Activated CD4-positive, alpha-beta T cell treated with anti-CD3 and anti-CD28 coated beads, Interleukin-2, amount 10 ng/mL, durations not matched to agents 24 days and 14 days (primary cell): ENCODE results near the gene SPAG9. TPM values are rescaled to one million over a fixed set of nuclear protein-coding genes. Genes with fewer than 3 reads are reported as not detected.

Experiments used
- DNase-seq: peaks from one replicate; pipeline ENCODE4 v3.0.0; 2022
- H3K27ac Mint-ChIP-seq: one replicate; pipeline ENCODE4 v1.8.0; 2022; ENCODE audit warnings: mild to moderate bottlenecking, mixed read lengths
- H3K27me3 Mint-ChIP-seq: one replicate; pipeline ENCODE4 v1.8.0; 2022; ENCODE audit warnings: mixed read lengths
- H3K36me3 Mint-ChIP-seq: one replicate; pipeline ENCODE4 v1.8.0; 2022; ENCODE audit warnings: low read depth, mild to moderate bottlenecking, mixed read lengths
- H3K4me1 Mint-ChIP-seq: one replicate; pipeline ENCODE4 v1.8.0; 2021; ENCODE audit warnings: mixed read lengths
- H3K4me3 Mint-ChIP-seq: one replicate; pipeline ENCODE4 v1.8.0; 2022; ENCODE audit warnings: mild to moderate bottlenecking, moderate library complexity, mixed read lengths
- H3K9me3 Mint-ChIP-seq: one replicate; pipeline ENCODE4 v1.8.0; 2021; ENCODE audit warnings: mixed read lengths
- intact Hi-C: fragments of 100-400 bp; cut with micrococcal nuclease; formaldehyde crosslinking; loops from one replicate; pipeline ENCODE4 v1.15.1; 2023
- total RNA-seq: library from RNA; stranded (reverse); gene quantifications from 2 replicates; pipeline ENCODE4 v1.2.3, GENCODE V29; 2022

SPAG9 gene
- total RNA-seq, 1 donor from 2014 or later = 47.5 TPM

DNA sequence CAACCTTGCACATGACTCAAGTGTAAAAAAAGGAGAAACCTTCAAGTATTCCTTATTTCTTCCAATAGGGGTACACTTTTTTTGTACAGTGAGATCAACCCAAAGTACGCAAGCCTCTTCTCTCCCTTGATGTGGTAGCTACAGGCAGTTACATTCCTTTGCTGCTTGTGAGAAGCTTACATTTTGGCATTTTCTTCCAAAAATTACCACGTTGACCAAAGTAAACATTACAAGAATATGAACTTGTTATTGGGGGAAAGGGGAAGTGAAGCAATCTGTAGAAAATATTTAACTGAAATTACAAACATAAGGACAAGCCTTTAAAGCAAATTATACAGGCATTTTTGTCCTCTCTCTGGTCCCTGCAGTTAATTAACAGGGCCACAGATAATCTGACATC lies 157.5 kb downstream of the SPAG9 start:
- intact Hi-C loops = no loop called here
- H3K36me3 Mint-ChIP-seq = peaks cover 37% of the 10 kb centered on the region
- no peak overlapping the region for H3K27ac Mint-ChIP-seq
- no peaks in the 10 kb centered on the region for H3K9me3 Mint-ChIP-seq
- H3K4me3 Mint-ChIP-seq = no peak overlapping the region
- DNase-seq = no peak
- H3K27me3 Mint-ChIP-seq = no peaks in the 10 kb centered on the region
- H3K4me1 Mint-ChIP-seq = peaks cover 9% of the 10 kb centered on the region

GRCh38 chr17:50961282-50962220 lies 159.1 kb downstream of the SPAG9 start:
- H3K27me3 Mint-ChIP-seq = no peaks in the 10 kb centered on the region
- intact Hi-C loops = no loop called here
- H3K4me3 Mint-ChIP-seq = no peak overlapping the region
- H3K36me3 Mint-ChIP-seq = peaks cover 31% of the 10 kb centered on the region
- DNase-seq = no peak
- H3K9me3 Mint-ChIP-seq = no peaks in the 10 kb centered on the region
- H3K27ac Mint-ChIP-seq = no peak overlapping the region
- H3K4me1 Mint-ChIP-seq = peaks cover 11% of the 10 kb centered on the region

GRCh38 chr17:50959341-50959740 lies 161.3 kb downstream of the SPAG9 start:
- Mint-ChIP-seq H3K27me3 (no peaks in the 10 kb centered on the region), H3K27ac (no peak overlapping the region), H3K4me3 (no peak overlapping the region), H3K9me3 (no peaks in the 10 kb centered on the region), H3K36me3 (peaks cover 16% of the 10 kb centered on the region), H3K4me1 (peaks cover 4% of the 10 kb centered on the region)
- DNase-seq = no peak
- intact Hi-C loops = loop anchor here (10.0 kb wide), 1 partner anchor 415 kb away; the partner anchor contains the start of gene SPATA20

DNA sequence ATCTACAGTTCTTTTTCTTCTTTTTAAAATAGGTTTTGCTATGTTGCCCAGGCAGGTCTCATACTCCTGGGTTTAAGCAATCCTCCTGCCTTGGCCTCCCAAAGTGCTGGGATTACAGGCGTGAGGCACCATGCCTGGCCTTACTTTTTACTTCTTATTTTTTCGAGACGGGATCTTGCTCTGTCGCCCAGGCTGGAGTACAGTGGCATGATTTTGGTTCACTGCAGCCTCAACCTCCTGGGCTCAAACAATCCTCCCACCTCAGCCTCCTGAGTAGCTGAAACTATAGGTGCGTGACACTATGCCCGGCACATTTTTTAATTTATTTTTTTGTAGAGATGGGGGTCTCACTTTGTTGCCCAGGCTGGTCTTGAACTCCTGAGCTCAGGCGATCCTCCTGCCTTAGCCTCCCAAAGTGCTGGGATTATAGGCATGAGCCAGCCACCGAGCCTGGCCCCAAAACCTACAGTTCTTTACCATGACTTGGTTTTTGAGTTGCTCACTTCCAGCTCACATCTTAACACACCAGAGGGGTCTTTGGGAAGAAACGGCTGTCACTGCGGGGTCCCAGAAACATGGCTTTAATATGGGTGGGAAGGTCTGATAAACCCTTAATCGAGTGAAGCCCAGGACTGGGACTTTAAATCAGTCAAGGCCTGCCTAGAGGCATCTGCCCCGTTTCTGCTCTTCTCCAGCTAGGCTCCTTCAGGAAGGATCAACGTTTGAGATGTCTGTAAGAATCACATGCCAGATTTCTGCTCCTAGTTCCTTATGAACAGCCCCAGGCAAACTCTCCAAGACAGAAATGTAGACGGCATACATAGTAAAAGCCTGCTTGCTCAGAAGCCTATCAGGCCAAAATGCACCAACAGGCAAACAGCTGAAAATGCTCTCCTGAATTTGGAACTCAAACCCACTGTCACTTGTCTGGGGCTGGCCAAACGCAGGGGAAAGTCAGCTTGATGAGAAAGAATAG lies 162.8 kb downstream of the SPAG9 start:
- H3K9me3 Mint-ChIP-seq = no peaks in the 10 kb centered on the region
- DNase-seq = no peak
- peaks cover 10% of the 10 kb centered on the region for H3K36me3 Mint-ChIP-seq
- no peaks in the 10 kb centered on the region for H3K27me3 Mint-ChIP-seq
- H3K4me1 Mint-ChIP-seq = peaks cover 6% of the 10 kb centered on the region
- no peak overlapping the region for H3K27ac Mint-ChIP-seq
- H3K4me3 Mint-ChIP-seq = no peak overlapping the region
- intact Hi-C loops = loop anchor here (10.0 kb wide), 1 partner anchor 413 kb away; the partner anchor contains the start of gene SPATA20

- Mint-ChIP-seq H3K4me1 (peaks cover 6% of the 10 kb centered on the region), H3K27ac (no peak overlapping the region), H3K27me3 (no peaks in the 10 kb centered on the region), H3K4me3 (no peak overlapping the region), H3K36me3 (peaks cover 8% of the 10 kb centered on the region), H3K9me3 (no peaks in the 10 kb centered on the region)
- intact Hi-C loops = loop anchor here (1.0 to 10.0 kb wide), 3 partner anchors 105 to 412 kb away; partner anchors contain the start of gene SPATA20
- DNase-seq = peak; percentile 90
These were observed 163.7 kb downstream of the SPAG9 start for GRCh38 chr17:50956750-50957523.

- Mint-ChIP-seq H3K27me3 (no peaks in the 10 kb centered on the region), H3K4me3 (no peak overlapping the region), H3K36me3 (peaks cover 5% of the 10 kb centered on the region), H3K27ac (no peak overlapping the region), H3K9me3 (no peaks in the 10 kb centered on the region), H3K4me1 (peaks cover 6% of the 10 kb centered on the region)
- DNase-seq = no peak
- intact Hi-C loops = loop anchor here (1.0 to 10.0 kb wide), 3 partner anchors 104 to 412 kb away; partner anchors contain the start of gene SPATA20
These were observed 164.3 kb downstream of the SPAG9 start for GRCh38 chr17:50956409-50956749.

DNA sequence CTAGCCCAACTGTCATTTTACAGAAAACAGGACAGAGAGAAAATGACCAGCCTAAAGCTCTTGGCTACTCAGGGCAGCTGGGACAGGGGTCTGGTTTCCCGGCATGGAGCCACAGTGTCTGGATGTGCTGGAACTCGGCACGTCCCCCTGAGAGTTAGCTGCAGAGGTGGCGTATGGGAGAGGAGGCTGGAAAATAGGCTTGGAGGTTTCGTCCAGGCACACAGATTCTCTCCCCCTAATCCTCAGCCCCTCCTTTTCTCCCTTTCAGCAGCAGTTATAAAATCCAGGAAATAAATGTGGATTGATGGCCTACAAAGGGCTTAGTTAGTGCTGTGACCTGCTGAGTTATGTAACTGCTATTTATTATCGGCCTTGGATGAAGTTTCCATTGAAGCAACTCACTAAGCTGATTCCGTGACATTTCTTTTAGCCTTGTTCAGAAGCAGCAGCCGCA lies 165.0 kb downstream of the SPAG9 start:
- Mint-ChIP-seq H3K27me3 (no peaks in the 10 kb centered on the region), H3K27ac (no peak overlapping the region), H3K4me1 (peaks cover 8% of the 10 kb centered on the region), H3K9me3 (no peaks in the 10 kb centered on the region), H3K36me3 (peaks cover 5% of the 10 kb centered on the region), H3K4me3 (no peak overlapping the region)
- DNase-seq = no peak
- intact Hi-C loops = loop anchor here (1.0 to 10.0 kb wide), 3 partner anchors 103 to 411 kb away; partner anchors contain the start of gene SPATA20

DNA sequence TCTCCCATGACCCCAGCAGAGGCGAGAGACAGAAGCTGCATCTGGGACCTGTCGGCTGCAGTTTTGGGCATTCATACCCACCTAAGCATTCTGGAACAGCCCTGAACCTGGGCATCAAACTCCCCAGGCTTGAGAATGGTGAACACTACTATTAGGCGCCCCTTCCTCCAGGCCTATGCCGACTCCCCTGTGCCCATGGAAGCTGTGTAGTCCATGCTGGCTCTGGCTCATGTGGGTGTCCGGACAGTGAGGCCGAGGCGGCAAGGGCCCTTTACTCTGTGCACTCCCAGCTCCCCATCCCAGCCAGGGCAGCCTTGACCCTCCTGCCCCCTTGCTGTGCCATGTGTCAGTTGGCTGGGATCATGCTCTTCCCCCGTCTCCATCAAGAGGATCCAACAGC lies 165.5 kb downstream of the SPAG9 start:
- no peaks in the 10 kb centered on the region for H3K9me3 Mint-ChIP-seq
- intact Hi-C loops = loop anchor here (10.0 kb wide), 1 partner anchor 410 kb away; the partner anchor contains the start of gene SPATA20
- no peak overlapping the region for H3K4me3 Mint-ChIP-seq
- peaks cover 12% of the 10 kb centered on the region for H3K4me1 Mint-ChIP-seq
- peaks cover 5% of the 10 kb centered on the region for H3K36me3 Mint-ChIP-seq
- H3K27me3 Mint-ChIP-seq = no peaks in the 10 kb centered on the region
- H3K27ac Mint-ChIP-seq = no peak overlapping the region
- no peak for DNase-seq

DNA sequence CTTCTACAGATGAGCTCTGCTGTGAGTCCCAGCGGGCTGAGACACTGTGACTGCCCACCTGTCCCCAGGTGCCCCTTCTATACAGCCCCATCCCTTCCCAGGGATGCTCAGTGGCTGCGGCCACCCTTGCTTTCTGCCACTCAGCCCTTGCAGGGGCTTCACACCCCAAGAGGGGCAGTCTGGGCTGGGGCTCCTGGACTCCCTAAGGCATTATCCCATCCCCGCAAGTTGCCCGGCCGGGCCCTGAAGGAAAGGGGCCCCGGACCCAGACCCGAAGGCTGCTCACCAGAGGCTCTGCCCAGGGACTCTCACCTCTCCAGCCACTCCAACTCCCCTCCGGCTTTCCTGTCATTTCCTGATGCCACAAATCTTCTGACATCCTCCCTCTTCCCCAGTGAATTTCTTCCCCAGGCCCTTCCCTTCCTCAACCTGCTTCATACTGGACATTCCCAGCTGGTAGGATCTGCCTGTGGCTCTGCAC lies 166.0 kb downstream of the SPAG9 start:
- DNase-seq = no peak
- Mint-ChIP-seq H3K27me3 (no peaks in the 10 kb centered on the region), H3K4me3 (no peak overlapping the region), H3K9me3 (no peaks in the 10 kb centered on the region), H3K36me3 (peaks cover 3% of the 10 kb centered on the region), H3K4me1 (peaks cover 15% of the 10 kb centered on the region), H3K27ac (no peak overlapping the region)
- intact Hi-C loops = loop anchor here (10.0 kb wide), 1 partner anchor 410 kb away; the partner anchor contains the start of gene SPATA20

DNA sequence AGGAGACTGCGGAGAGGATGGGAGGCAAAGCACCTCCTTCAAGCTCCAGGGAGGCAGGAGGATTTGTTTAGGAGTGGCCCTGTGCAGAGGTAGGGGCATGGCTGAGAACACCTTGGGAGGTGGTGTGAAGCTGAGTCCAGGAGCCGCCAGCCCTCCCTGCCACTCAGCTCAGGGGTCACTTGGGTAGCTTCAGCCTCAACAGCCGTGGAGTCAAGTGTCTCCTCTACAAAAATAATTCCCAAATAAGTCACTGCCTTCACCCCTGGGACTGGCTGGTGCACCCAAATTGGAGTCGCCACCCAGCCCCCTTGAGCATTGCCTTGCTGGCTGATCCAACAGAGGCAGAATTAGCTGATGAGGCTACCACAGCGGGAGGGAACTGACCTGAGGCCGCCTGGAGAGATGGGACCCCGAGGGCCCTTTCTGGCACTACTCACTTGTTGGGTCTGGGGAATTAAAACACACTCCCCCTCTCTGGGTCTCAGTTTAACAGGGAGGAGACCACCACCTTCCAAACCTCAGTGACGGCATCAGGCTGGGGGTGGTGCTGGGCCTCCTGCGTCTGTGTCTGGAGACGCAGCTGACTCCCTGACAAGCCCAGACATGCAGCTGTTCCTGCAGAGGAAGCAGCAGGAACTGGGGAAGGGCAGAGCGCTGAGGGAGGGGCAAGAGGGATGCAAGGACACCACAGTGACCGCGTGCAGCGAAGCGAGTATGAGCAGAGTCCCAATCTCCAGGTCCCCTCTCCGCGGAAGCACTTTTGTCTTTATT lies 166.7 kb downstream of the SPAG9 start:
- DNase-seq = no peak
- intact Hi-C loops = loop anchor here (10.0 kb wide), 1 partner anchor 409 kb away; the partner anchor contains the start of gene SPATA20
- H3K27ac Mint-ChIP-seq = no peak overlapping the region

GRCh38 chr17:50953518-50953830 lies 167.2 kb downstream of the SPAG9 start:
- no peak for DNase-seq
- intact Hi-C loops = loop anchor here (10.0 kb wide), 1 partner anchor 409 kb away; the partner anchor contains the start of gene SPATA20
- H3K4me3 Mint-ChIP-seq = no peak overlapping the region
- peaks cover 16% of the 10 kb centered on the region for H3K4me1 Mint-ChIP-seq
- H3K36me3 Mint-ChIP-seq = no peaks in the 10 kb centered on the region
- H3K27me3 Mint-ChIP-seq = no peaks in the 10 kb centered on the region
- H3K27ac Mint-ChIP-seq = no peak overlapping the region
- H3K9me3 Mint-ChIP-seq = no peaks in the 10 kb centered on the region

More for the DNA sequence above, 166.7 kb downstream of the SPAG9 start:
- H3K27me3 Mint-ChIP-seq = no peaks in the 10 kb centered on the region
- no peaks in the 10 kb centered on the region for H3K9me3 Mint-ChIP-seq
- H3K4me1 Mint-ChIP-seq = peaks cover 16% of the 10 kb centered on the region
- H3K36me3 Mint-ChIP-seq = no peaks in the 10 kb centered on the region
- no peak overlapping the region for H3K4me3 Mint-ChIP-seq

DNA sequence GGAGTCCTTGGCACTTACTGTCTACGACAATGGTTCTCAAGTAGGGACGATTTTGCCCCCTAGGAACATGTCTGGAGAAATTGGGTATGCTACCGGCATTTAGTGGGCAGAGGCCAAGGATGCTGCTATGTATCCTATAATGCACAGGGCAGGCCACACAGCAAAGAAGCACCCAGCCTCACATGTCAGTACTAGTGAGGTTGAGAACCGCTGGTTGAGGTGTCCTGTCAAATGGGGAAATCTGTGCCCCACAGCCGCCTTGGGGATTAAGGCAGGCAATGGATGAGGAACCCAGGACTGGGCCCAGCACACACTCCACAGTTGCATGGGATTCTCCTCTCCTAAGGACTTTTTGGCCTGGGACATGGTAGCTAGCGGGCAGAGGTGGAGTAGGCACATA lies 167.8 kb downstream of the SPAG9 start:
- H3K27me3 Mint-ChIP-seq = no peaks in the 10 kb centered on the region
- DNase-seq = no peak
- intact Hi-C loops = loop anchor here (10.0 kb wide), 1 partner anchor 408 kb away; the partner anchor contains the start of gene SPATA20
- peaks cover 19% of the 10 kb centered on the region for H3K4me1 Mint-ChIP-seq
- no peak overlapping the region for H3K27ac Mint-ChIP-seq
- no peaks in the 10 kb centered on the region for H3K36me3 Mint-ChIP-seq
- H3K4me3 Mint-ChIP-seq = no peak overlapping the region
- no peaks in the 10 kb centered on the region for H3K9me3 Mint-ChIP-seq
